Ureter (tissue), 1 donor: ENCODE results near the gene TTC28. TPM values are rescaled to one million over a fixed set of nuclear protein-coding genes. Genes with fewer than 3 reads are reported as not detected.

Experiments used
- DNase-seq: peaks from one replicate; pipeline ENCODE4 v3.0.0-alpha.2; 2020; ENCODE audit warnings: low spot score
- total RNA-seq: library from RNA; stranded (reverse); gene quantifications from one replicate; pipeline ENCODE4 v1.2.4, GENCODE V29; 2023
- donor health status: DM: yes; HTN: yes; CAD: no.

The TTC28 gene
- total RNA-seq, 1 donor from 2014 or later: 56.8 TPM

GRCh38 chr22:28002863-28003565 is 676.6 kb downstream of the TTC28 start:
- no peak for DNase-seq

DNA sequence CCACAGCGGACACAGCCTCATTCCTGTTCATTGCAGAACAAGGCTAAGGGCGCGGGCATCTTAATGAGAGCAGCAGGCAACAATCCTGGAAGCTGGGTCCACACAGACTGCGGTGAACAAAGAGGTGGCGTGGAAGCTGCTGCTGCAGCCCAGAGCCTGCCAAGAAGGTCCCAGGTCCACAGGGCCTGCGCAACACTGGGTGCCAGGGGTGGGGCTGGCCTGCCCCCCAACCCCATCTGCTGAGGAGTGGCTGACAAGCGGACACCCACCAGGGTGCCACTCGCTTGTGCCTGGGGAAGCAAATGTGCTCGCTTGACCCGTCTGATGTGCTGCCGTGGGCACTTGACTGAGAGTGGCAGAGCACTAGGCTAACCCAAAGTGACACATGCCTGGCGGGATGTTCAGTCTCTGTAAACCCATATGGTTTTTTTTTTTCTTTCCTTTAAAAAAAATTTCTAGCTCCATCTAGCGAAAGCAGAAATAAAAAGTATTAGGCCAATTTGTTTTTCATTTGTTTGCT is 677.4 kb downstream of the TTC28 start:
- DNase-seq: no peak

GRCh38 chr22:28001171-28001835 is 678.3 kb downstream of the TTC28 start:
- no peak for DNase-seq

- no peak for DNase-seq
Observed at GRCh38 chr22:28000361-28000760, 679.3 kb downstream of the TTC28 start.

DNA sequence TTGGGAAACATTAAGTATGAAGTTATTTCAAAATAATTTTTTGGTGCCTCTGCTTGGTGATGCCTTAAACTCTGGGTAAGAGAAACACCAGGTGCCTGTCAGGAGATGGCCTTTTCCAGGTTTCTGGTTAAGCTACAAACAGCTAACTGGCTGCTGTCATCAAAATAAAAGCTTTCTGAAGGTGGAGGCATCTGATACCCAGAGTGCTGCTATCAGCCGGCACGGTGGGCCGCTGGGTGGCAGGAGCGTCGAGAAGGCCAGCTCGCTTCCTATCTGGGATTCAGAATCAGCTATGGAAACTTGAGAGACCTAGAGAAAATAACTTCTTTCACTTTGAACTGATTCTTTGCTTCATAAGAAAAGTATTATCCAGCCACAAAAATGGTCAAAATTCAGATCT is 679.8 kb downstream of the TTC28 start:
- no peak for DNase-seq

DNA sequence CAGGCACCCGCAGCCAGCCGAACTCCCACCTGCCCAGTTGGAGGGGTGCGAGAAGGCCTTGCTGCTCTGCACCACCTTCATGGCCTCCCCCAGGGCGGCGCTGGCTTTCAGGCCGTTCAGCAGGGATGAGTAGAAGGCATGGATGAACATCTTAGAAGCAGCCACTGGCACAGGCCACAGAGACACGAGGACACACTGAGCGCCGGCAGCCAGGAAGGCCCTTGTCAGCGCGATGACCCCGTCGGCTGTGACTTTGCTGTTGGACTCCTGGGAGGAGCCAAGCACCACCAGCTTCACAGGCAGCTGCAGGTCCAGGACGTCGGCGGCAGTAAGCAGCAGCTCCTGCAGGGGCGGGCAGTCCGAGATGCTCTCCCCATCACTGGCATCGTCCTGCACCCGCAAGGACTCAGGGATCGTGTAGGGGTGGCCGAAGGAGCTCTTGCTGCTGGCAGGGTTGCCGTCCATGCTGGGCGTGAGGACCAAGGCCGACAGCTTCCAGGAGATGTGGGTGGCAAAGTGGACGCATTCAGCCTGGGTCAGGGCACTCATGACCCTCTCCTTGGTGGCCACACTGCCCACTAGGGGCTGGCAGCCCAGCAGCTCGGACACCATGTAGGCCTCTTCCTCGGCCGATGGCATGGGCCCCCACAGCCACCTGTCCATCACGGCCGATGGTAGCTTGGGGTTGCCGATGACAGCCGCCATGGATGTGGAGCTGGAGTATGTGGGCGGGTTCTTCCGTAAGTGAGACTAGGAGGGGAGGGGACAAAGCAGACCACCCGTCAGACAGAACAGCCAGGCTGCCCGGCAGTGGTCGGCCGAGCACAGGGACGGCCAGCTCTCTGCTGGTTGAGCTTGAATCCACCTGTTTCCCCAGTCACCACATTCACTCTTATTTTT is 680.9 kb downstream of the TTC28 start:
- DNase-seq: no peak

DNA sequence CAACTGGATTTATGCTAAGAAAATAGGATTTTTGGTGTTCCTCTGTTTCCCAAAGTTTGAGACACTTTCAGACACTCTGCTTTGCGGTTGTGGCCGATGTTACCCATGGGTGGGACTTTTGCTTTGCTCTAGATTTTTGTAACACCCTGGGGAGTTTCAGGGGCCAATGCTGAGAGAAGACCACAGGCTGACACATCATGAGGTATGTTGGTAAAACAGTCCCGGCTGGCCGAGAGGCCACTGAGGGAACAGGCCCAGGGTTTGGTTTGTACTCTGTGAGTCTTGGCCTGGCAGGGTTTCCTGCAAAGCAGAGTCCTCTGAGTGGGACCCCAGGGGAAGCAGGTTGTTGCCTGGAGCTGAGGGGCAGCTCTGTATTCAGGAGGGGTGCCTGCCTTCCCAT is 682.1 kb downstream of the TTC28 start:
- DNase-seq: no peak

DNA sequence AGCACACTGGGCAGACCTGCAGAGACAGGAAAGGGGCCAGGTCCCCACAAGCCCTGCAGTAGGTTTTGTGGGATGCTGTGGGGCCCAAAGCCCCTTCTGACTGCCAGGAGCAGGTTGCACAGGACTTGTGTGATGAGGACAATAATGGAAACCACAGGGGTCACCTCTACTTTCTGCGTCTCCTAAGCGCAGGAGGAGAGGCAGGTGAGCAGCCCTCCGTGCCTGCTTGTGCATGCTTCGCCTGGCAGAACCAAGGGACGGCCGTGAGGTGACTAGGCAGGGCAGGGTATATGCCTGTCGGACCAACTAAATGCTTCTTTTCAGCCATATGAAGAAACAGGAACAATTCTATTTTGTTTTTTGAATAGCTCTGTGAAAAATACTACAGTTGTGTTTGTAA is 682.7 kb downstream of the TTC28 start:
- DNase-seq: no peak

- DNase-seq: no peak
Observed at GRCh38 chr22:27996529-27996925, 683.1 kb downstream of the TTC28 start.

DNA sequence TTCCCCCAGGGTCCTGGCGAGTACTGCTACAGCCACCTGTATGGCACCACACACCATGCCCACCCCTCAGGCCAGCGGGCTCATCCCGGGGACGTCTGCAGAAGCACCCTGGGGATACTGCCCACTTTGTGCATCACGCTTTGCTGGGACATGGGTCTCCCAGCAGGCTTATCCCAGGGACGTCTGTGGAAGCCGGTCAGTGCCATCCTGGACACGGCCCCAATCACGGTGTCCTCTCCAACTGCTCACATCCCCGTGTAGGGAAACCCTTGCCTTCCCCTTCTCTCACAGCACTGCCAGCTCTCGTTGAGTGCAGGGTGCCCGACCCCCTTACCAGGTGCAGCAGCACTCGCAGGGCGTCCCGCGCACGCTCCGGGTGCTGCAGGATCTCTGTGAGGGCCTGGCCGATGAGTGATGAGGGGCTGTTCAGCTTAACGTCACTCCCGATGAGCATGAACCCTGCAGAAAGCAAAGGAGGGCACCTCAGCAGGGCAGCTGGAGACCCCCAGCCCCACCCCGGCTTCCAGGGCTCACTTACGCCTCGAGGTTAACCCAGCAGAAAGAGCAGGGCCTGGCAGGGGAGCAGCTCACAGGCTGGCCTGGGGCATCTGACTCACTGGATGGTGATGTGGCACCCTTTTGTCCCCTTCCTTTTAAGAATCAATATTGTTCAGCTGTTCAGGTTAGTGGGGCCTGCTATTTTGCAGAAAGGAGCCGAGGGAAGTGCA is 683.7 kb downstream of the TTC28 start:
- no peak for DNase-seq

DNA sequence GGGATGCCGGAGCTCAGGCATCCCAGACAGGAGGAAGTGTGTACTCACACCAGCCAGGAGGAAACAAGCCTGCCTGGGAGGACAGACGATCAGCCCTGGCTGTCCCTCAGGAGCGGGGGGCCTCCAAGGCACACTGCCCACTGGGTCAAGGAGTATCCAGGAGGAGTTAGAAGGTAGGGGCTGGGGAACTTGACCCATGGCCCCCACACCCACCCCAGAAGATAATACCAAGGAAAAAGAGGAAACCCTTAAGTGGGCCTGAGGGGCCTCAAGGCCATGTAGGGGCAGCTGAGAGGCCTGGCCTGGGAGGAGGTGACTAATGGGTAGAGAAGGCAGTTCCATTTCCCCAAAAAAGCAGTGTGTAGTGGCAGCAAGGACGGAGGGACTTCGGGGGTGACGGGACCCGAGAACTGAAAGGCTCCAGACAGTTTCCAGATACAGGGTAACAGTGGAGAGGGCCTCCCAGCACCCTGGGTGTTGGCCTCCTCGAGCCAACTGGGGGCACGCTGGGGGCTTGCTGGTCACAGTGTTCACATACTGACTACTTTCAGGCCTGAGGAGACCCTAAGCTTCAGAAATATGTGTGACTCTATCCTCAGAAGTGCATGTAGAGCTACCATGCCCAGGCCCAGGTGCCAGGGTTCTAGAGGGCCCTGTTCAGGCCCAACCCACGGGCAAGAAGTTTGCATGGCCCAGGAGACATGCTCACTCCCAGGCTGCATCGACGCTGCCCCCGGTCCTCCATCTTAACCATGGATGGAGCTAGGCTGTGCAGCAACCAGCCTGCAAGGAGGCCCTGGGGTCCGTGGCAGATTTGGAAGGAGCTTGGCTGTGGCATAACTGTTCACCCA is 684.9 kb downstream of the TTC28 start:
- peak; percentile 32 for DNase-seq

DNA sequence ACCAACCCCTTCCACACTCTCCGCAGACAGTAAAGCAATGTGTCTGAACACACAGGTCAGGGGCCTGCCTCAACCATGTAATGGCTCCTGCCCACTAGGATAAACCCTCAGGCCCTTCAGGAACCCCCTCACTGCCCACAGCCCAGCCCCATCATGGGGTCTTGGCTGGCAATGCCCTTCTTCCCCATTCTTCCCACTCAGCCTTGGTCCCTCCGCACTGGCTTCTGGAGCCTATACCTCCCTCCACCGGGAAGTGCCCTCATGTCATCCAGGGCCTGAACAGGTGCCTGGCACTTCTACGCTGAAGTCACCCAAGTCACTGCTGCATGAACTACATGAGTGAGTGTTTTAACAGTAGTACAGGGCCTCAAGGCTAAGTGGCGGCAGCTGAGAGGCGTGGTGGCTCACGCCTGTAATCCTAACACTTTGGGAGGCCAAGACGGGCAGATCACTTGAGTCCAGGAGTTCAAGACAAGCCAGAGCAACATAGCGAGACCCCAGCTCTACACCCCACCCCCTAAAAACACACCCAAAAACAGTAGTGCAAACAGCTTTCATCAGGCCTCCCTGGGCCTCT is 685.8 kb downstream of the TTC28 start:
- DNase-seq: peak; percentile 33

GRCh38 chr22:27993201-27993635 is 686.4 kb downstream of the TTC28 start:
- DNase-seq: peak; percentile 35

- DNase-seq: peak; percentile 33
Observed at GRCh38 chr22:27992294-27993165, 687.1 kb downstream of the TTC28 start.

DNA sequence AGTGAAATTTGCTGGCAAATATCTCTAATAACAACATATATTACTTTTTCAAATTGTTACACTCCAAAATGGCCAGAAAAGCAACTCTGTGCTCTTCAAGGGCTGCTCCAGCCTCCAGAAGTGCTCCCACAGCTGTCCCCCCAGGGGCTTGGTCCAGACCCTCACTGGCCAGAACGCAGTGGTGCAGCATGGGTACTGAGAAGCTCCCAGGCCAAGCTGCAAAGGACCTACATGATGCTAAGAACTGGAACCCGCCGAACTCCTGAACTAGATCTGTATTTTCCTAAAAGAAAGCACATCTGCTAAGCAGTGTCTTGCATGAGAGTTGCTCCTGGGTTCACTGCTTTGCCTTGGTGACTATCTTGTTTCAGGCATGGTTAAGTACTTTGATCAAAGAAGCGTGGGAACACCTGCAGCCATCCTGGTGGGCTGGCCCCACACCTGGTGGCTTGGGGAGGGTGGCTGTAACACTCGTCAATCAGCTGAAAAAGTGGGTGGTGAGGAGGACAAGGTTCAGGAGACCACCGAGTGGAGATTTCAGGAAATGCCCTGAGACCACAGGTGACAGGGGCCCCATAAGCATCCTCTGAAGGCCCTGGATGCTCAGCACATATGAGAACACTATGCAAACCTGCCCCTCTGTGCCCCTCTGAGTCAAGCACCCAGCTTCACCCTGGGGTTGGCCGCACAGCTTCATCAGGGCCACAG is 687.9 kb downstream of the TTC28 start:
- peak; percentile 15 for DNase-seq

DNA sequence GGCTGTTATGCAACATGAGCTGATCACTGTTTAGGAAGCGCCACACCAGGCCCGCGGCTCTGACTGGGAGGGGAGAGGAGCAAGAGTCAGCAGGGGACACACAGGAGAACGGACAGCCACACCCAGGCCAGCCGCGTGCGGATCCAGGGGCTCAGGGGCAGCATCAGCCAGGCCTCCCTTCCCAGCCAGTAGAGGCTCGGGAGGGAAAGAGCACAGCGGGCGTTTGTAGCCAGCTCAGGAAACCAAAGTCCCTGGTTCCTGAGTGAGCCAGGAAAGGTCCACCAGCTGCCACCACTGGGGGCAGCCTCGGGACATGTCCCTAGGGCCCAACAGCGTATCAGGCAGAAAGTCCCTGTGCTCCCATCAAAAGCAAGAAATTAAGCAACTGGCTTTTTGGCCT is 688.8 kb downstream of the TTC28 start:
- DNase-seq: peak; percentile 68

DNA sequence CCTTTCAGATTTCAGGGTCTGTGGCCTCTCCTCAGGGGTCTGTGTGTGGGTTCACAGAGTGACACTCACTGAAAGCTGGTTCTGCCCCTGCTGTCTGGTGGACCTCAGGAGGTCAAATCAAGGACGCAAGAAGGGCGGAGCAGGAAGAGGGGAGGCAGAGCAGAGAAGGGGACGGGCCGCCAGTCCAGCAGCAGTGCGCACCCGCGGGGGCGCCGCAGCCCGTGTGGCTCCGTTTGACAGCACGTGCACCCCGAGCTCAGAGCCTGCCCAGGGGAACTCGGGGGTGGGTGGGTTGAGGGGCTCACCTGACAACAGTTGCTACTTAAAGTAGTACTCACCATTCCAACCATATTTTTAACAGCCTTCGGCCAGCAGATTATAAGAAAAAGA is 689.2 kb downstream of the TTC28 start:
- peak; percentile 39 for DNase-seq

- DNase-seq: peak; percentile 37
Observed at GRCh38 chr22:27989758-27990450, 689.7 kb downstream of the TTC28 start.
